ENCODE data around the gene HCK.
"Not testable (repeated sequence)": the region's sequence is repeated elsewhere in the genome, so short reads cannot be mapped to it uniquely, and the experiment has no call there.

The HCK gene

GRCh38 chr20:32118427-32118826 is 66.4 kb downstream of the HCK start (continued):
- TF ChIP-seq ZNF518A (tag by site-specific recombination; conservative IDR thresholded peaks at IDR 0.05; ENCODE audit: low read depth) = peak; percentile 96
- TF ChIP-seq ZNF558 (tag by site-specific recombination; IDR thresholded peaks at IDR 0.05) = peak; percentile 79
- TF ChIP-seq TSHZ1 (tag by site-specific recombination; IDR thresholded peaks at IDR 0.05; ENCODE audit: borderline replicate concordance) = peak; percentile 35; the same call in 1 of the 2 replicates
- TF ChIP-seq ZNF629 (tag by site-specific recombination; IDR thresholded peaks at IDR 0.05) = peak; percentile 56; the same call in 1 of the 2 replicates
- 0 out of 2 replicates have a peak, but pooled peaks have one; percentile 26 for TF ChIP-seq ZNF138 (tag by site-specific recombination; IDR thresholded peaks at IDR 0.05; ENCODE audit: borderline replicate concordance)
- peak; percentile 96 for TF ChIP-seq ZNF555 (tag by site-specific recombination; conservative IDR thresholded peaks at IDR 0.05)
- TF ChIP-seq ZNF433 (tag by site-specific recombination; IDR thresholded peaks at IDR 0.05; ENCODE audit: low read depth) = peak; percentile 94
- peak; percentile 95 for TF ChIP-seq ZNF140 (tag by site-specific recombination; IDR thresholded peaks at IDR 0.05)

- H3K9me3 ChIP-seq (ENCODE audit: control insufficient read depth, insufficient read depth, low read depth, low read length) = no peaks in the 10 kb centered on the region
- TF ChIP-seq ZNF558 (tag by site-specific recombination; IDR thresholded peaks at IDR 0.05) (no peak), ZNF16 (tag by site-specific recombination; IDR thresholded peaks at IDR 0.05; ENCODE audit: low read depth) (no peak), SP3 (tag by site-specific recombination; IDR thresholded peaks at IDR 0.05) (no peak), ZNF626 (tag by site-specific recombination; IDR thresholded peaks at IDR 0.05) (no peak), ZNF155 (tag by site-specific recombination; IDR thresholded peaks at IDR 0.05) (no peak), ZBTB11 (tag by site-specific recombination; conservative IDR thresholded peaks at IDR 0.05; ENCODE audit: low read depth) (no peak), KLF17 (tag by site-specific recombination; IDR thresholded peaks at IDR 0.05) (no peak), ZNF184 (tag by site-specific recombination; IDR thresholded peaks at IDR 0.05) (no peak)
- H3K36me3 ChIP-seq (ENCODE audit: control insufficient read depth in 2 of 2, insufficient read depth in 1 of 2, low read length in 2 of 2) = peaks cover 3 to 13% of the 10 kb centered on the region in 2 experiments; a peak in 2 of 3 replicates
- ChIA-PET CTCF (interaction anchor here (0.8 kb wide), 1 partner anchor 29 kb away, joined by 3 read pairs; no protein-coding TSS in a partner anchor), POLR2A (interaction anchor here (1.0 kb wide), 1 partner anchor 12 kb away, joined by 3 read pairs; no protein-coding TSS in a partner anchor)
- H3K4me3 ChIP-seq (ENCODE audit: low read depth, low read length) = no peak overlapping the region
- H3K4me1 ChIP-seq (ENCODE audit: control insufficient read depth, insufficient read depth, low read length) = peaks cover 2% of the 10 kb centered on the region; the same call in 1 of the 2 replicates
- H3K27ac ChIP-seq (ENCODE audit: extremely low read depth, low read depth, low read length) = no peak overlapping the region
Observed at GRCh38 chr20:32119734-32120133, 67.7 kb downstream of the HCK start.

- H3K36me3 ChIP-seq (ENCODE audit: control insufficient read depth in 2 of 2, insufficient read depth in 1 of 2, low read length in 2 of 2); H3K27ac ChIP-seq (ENCODE audit: extremely low read depth, low read depth, low read length); H3K9me3 ChIP-seq (ENCODE audit: control insufficient read depth, insufficient read depth, low read depth, low read length); H3K4me3 ChIP-seq (ENCODE audit: low read depth, low read length); CTCF ChIA-PET; POLR2A ChIA-PET; H3K4me1 ChIP-seq (ENCODE audit: control insufficient read depth, insufficient read depth, low read length): not testable (repeated sequence)
Observed at GRCh38 chr20:32121908-32122307, 69.9 kb downstream of the HCK start.

Measured in HEK293 (cell line).